ENCODE measurements around the gene MAP3K5.

GRCh38 chr6:136763716-136764516 is 28.4 kb downstream of the MAP3K5 start:
- TF ChIP-seq EZH2 (IDR thresholded peaks at IDR 0.05; ENCODE audit: low read length, missing control alignments), result no peak
- TF ChIP-seq CTCF (conservative IDR thresholded peaks at IDR 0.05 in 1 of 2, IDR thresholded peaks at IDR 0.05 in 1 of 2; ENCODE audit: low read depth in 1 of 2, low read length in 2 of 2), result no peak
